ENCODE measurements around the gene DNHD1.
A peak's percentile ranks its signal among the peaks of the same experiment; 100 is the strongest.

Gene DNHD1, protein sequence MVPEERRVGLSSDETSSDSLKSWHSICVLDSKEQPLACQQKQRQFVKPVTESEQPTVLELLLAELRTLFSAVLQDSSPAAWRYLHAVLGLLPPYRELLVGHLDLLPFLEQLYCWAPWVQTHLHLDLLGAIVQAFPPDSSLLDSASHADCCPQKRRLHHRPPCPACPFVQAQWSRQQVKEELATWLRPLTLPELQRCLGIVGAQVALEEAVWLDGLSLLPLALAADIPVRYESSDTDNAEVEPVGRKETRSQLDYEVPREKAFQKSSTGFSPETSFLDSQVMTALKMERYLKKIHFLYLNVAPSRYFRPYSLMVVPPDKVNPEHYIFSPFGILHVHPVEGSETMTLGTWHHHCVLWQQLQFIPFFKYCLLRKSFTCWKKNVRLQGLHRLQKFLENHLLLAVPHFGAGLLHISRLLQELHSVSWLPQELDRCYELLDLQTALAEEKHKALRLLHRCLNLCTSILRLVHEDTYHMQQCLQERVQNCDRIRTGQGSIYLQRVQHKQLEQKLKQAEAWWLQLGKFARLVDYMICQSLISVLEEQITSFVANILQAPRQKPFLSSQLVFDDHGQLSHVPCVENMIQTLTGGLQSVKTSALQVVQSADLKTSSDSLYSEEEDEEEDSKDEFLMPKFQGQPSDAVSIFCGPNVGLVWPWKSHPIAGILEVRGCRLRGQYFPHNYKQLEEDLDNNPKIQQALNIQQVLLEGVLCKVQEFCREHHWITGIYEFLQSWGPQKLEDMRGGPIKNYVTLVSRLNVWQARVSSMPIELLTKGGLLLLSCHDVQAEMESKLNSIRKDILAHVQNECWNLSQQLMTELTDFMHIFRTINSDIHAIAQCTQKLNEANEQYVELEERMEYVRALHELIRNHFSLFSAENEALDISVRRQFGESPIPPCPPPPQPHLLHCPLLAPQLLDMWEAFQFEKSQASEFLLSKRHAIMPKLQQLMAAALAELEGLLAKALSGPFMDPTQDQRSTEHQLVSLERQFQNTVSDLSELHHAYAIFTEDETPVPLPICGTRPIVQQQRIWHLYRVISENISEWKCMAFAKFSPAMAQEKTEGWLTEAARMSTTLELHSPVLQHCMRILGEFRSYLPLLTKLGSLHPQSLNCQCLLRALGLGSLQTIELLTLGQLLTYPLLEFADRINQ (N-terminal part only)

DNA sequence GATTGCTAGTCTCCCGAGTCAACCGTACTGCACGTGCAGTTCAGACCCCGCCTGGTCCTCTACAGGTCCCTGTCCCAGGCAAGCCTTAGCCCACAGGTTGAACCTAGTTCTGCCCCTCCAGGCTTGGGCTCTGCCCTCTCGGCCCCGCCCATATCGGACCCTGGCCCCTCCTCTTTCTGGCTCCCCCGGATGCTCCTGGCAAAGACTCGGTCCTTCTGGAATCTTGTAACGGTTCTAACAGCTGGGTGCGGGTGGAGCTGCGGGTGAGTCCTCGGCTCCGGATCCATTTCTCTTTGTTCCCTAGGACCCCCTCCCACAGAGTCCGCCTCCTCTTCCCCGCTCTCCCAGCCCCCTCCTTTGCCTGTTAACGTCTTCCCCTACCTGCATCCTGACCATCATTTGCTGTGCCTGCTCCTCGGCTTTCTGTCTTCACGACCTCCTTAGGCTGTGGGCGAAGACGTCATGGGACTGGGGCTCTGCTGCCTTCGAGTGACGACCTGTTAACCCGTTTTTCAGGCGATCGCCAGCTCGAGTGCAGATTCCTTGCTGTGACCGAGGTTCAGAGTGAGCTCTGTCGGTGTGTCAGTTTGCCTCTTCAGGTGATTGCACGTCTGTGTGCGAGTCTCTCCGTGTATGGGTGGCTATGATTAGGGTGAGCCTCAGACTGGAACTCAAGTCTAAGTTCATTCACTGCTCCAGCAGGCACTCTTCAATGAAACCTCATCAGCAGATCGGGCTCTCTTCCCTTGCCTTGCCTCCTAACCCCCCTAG is at the start of gene DNHD1:
Gene DNHD1, plus strand, starts transcription at position 212 of the 771 bp plus-strand sequence. CDS start 936 bp downstream, outside the sequence.
- Histone ChIP-seq H3K4me3 (peak within 1 kb of the TSS; percentile 44), H3K27ac (peak within 1 kb of the TSS; percentile 43 to 52)
- TF ChIP-seq, protein P1, sequence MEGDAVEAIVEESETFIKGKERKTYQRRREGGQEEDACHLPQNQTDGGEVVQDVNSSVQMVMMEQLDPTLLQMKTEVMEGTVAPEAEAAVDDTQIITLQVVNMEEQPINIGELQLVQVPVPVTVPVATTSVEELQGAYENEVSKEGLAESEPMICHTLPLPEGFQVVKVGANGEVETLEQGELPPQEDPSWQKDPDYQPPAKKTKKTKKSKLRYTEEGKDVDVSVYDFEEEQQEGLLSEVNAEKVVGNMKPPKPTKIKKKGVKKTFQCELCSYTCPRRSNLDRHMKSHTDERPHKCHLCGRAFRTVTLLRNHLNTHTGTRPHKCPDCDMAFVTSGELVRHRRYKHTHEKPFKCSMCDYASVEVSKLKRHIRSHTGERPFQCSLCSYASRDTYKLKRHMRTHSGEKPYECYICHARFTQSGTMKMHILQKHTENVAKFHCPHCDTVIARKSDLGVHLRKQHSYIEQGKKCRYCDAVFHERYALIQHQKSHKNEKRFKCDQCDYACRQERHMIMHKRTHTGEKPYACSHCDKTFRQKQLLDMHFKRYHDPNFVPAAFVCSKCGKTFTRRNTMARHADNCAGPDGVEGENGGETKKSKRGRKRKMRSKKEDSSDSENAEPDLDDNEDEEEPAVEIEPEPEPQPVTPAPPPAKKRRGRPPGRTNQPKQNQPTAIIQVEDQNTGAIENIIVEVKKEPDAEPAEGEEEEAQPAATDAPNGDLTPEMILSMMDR (IDR thresholded peaks at IDR 0.05): no peak
- no peak for DNase-seq (ENCODE audit: low spot score)

DNA sequence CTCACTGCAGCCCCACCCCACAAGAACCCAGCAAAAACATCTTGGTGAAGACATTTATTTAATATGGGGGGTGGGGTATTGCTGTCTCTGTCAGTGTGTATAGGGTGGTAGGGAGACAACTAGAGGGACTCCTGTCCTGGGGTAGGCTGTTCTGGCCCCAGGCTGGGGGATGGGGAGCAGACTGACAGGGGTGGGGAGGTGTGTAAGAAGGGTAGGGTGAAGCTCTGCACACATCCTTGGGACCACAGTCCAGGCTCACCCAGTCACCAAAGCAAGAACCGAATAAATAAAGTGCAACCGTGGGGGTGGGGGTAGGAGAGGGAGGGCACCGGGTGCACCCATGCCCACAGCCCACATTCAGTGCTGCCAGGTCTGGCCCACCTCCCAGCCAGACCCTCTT is 48.5 kb upstream of the DNHD1 start:
- no peak for DNase-seq (ENCODE audit: low spot score)
- no peak overlapping the region for H3K4me3 ChIP-seq
- TF ChIP-seq, protein P1 (IDR thresholded peaks at IDR 0.05): no peak
- H3K27ac ChIP-seq: no peak overlapping the region

DNA sequence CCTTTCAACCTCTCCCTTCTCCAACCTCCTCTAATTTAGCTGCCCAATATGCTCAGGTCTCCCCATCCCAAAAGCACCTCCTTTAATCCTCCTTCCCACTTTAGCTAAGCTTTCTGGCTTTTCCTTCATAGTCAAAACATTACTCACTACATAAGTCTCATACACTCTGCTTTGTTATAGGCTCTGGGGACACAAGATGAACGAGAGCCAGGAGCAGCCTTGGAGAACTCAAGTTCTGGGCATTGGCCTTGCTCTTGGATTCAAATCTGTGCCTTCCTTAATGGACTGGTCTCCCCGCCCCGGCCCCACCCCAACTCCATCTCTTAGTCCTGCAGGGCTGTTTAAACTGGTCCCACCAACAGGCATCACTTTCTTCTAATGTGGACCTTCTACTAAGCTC is 44.9 kb upstream of the DNHD1 start:
- Histone ChIP-seq H3K4me3 (no peak overlapping the region), H3K27ac (peak overlapping the region in 1 of 2 donors; percentile 64)
- DNase-seq (ENCODE audit: low spot score): no peak
- TF ChIP-seq, protein P1 (IDR thresholded peaks at IDR 0.05): no peak

DNA sequence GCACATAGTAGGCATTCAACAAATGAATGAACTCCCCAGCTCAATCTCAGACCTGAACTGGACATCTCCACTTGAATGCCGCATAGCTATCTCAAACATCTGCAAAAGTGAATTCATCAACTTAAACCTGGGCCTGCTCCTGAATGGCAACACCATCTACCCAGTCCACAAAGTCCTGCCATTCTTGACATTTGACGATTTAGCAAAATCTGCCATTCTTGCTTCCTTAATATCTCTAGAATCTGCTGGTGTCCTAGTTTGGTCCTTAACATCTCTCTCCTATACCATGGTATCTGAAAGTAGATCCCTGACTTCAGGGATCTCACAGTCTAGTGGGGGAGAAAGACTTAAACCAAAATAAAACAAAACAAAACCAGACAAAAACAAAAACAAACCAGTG is 43.9 kb upstream of the DNHD1 start:
- TF ChIP-seq, protein P1 (IDR thresholded peaks at IDR 0.05): no peak
- H3K27ac ChIP-seq: no peak overlapping the region
- DNase-seq (ENCODE audit: low spot score): no peak
- H3K4me3 ChIP-seq: no peak overlapping the region

DNA sequence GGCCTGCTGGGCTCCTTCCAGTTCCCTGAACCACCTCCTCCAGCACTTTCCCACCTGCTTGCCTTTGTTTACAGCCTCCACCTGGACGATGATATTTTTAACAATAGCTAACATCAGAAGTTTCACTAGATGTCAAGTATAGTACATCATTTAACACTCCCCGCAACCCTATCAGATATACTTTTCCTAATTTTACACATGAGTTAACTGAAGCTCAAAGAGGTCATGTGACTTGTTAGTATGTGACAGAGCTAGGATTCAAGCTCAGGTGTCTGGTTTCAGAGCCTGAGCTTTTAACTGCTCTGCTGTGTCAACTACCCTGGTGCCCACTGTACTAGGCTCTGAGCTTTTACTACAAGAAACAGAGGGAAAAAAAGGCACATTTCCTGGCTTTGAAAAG is 42.0 kb upstream of the DNHD1 start:
- no peak for DNase-seq (ENCODE audit: low spot score)
- TF ChIP-seq, protein P1 (IDR thresholded peaks at IDR 0.05): no peak
- no peak overlapping the region for H3K27ac ChIP-seq
- no peak overlapping the region for H3K4me3 ChIP-seq

DNA sequence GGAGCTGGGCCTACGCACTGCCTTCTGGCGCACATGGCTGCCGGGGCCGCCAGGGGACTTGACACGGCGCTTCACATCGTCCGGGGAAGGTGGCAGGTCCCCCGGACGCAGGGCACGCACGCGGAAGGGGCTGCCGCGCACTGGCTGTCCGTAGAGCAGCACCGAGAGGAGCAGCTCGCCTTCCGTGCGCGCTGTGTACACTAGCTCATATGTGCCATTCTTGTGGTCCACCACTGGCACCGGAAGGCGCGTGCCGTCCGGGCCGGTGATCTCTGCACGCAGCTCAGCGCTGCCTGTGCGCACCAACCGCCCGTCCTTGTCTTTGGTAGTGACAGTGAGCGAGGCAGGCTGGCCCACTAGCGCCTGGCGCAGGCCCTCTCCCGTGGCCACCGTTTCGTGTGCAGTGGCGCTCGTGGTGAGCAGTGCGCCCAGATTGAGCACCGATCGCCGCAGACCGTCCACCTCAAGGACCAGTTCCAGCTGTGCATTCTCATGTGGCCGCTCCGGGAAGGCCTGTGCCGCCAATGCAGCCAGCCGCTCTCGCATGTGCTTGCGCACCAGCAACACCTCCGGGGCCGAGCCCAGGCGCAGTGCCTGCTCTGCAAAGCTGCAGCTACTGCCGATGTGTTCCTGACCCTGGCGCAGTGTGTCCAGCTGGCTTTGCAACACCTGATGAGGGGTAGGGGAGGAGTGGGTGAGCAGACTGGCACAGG is 40.6 kb upstream of the DNHD1 start:
- no peak for DNase-seq (ENCODE audit: low spot score)
- TF ChIP-seq, protein P1 (IDR thresholded peaks at IDR 0.05): no peak
- Histone ChIP-seq H3K4me3 (no peak overlapping the region), H3K27ac (no peak overlapping the region)

Data from coronary artery (tissue), 2 donors.